HCT116 (cell line): ENCODE data around the gene WEE1. TPM values are rescaled to one million over a fixed set of nuclear protein-coding genes. Genes with fewer than 3 reads are reported as not detected.
A peak's percentile ranks its signal among the peaks of the same experiment; 100 is the strongest.

Experiments used
- ATAC-seq: fragments of 200-7000 bp; cut with Tn5 transposase; 2 replicates; pipeline ENCODE4 v1.9.1; 2020; ENCODE audit warnings: mild to moderate bottlenecking, moderate library complexity
- BruUV-seq: library from RNA; stranded (reverse); fragments of 400-500 nt; replicated peaks from 2 replicates; lab custom pipeline; 2021; lab: Mats Ljungman, UMichigan
- CTCF ChIA-PET: fragments of 300-600 bp; sonication (Branson Sonifier 250); formaldehyde crosslinking; loops from one replicate; lab custom pipeline; 2021; ENCODE audit warnings: antibody characterized with exemption; lab: Charles Lee
- POLR2A ChIA-PET: fragments of 300-600, 350-600 bp; sonication (Branson Sonifier 250); formaldehyde crosslinking; loops from one replicate; lab custom pipeline; 2021; ENCODE audit warnings: antibody characterized with exemption; lab: Charles Lee
- RAD21 ChIA-PET, 2 experiments: fragments of 300-600 bp; sonication (Branson Sonifier 250); formaldehyde crosslinking; loops; one replicate each; lab custom pipeline; 2023; ENCODE audit warnings: low total read pairs in 2 of 2; ENCODE audit not compliant: uncharacterized antibody in 2 of 2, unreplicated experiment in 2 of 2, low non-redundant PET in 1 of 2; lab: Charles Lee
- DNase-seq: peaks from one replicate; pipeline ENCODE4 v3.0.0-alpha.2; 2010; ENCODE audit warnings: low read depth, low spot score
- H2AFZ ChIP-seq: fragments of 200-600 bp; shearing (Covaris generic), sonication (generic); 2 replicates; pipeline ENCODE4 v1.6.1; 2017; ENCODE audit warnings: low read depth, mixed run types, mixed read lengths, antibody characterized with exemption, low read length; ENCODE audit not compliant: poor library complexity, severe bottlenecking
- H3K27ac ChIP-seq: 2 replicates; pipeline ENCODE4 v1.5.1; 2012; ENCODE audit warnings: low read depth, low read length
- H3K27me3 ChIP-seq: fragments of 200-600 bp; sonication (generic); 2 replicates; pipeline ENCODE4 v1.6.1; 2016; ENCODE audit warnings: mixed run types, low read length, mixed read lengths; ENCODE audit not compliant: insufficient read depth
- H3K36me3 ChIP-seq, 2 experiments: fragments of 200-500 bp in 1 of 2; fragments of 200-600 bp in 1 of 2; sonication (Bioruptor generic) in 1 of 2; sonication (generic) in 1 of 2; 2 replicates each; pipeline versions ENCODE4 v1.5.1 to v1.6.1; 2014 to 2016; ENCODE audit warnings: low read length in 2 of 2, inconsistent platforms in 1 of 2, mixed read lengths in 1 of 2, mixed run types in 1 of 2; ENCODE audit not compliant: insufficient read depth in 2 of 2, control insufficient read depth in 1 of 2
- H3K4me1 ChIP-seq, 2 experiments: fragments of 200-600 bp in 1 of 2; sonication (generic) in 1 of 2; 2 replicates each; pipeline versions ENCODE4 v1.5.1 to v1.6.1; 2012 to 2017; ENCODE audit warnings: low read length in 2 of 2, inconsistent platforms in 1 of 2, mild to moderate bottlenecking in 1 of 2, mixed read lengths in 1 of 2, mixed run types in 1 of 2, moderate library complexity in 1 of 2; ENCODE audit not compliant: insufficient read depth in 2 of 2, control insufficient read depth in 1 of 2
- H3K4me2 ChIP-seq: fragments of 200-600 bp; sonication (generic); 2 replicates; pipeline ENCODE4 v1.6.1; 2017; ENCODE audit warnings: mixed run types, low read length, mixed read lengths
- H3K4me3 ChIP-seq, 2 experiments: fragments of 200-600 bp in 1 of 2; sonication (generic) in 1 of 2; replicated peaks in 1 of 2; 2 replicates each; pipeline ENCODE4 v1.5.1; 2011 to 2016; ENCODE audit warnings: low read length in 2 of 2, control low read depth in 1 of 2, low read depth in 1 of 2, mild to moderate bottlenecking in 1 of 2, mixed read lengths in 1 of 2, mixed run types in 1 of 2
- H3K79me2 ChIP-seq: fragments of 200-600 bp; sonication (generic); 2 replicates; pipeline ENCODE4 v1.6.1; 2017; ENCODE audit warnings: mild to moderate bottlenecking, mixed run types, low read length, moderate library complexity, mixed read lengths; ENCODE audit not compliant: insufficient read depth
- H3K9ac ChIP-seq: fragments of 200-600 bp; sonication (generic); 2 replicates; pipeline ENCODE4 v1.6.1; 2016; ENCODE audit warnings: low read length, mixed read lengths
- H3K9me2 ChIP-seq: fragments of 200-600 bp; sonication (generic), shearing (Covaris generic); 2 replicates; pipeline ENCODE4 v1.6.1; 2017; ENCODE audit warnings: mixed run types, mild to moderate bottlenecking, moderate library complexity; ENCODE audit not compliant: insufficient read depth
- H3K9me3 ChIP-seq, 2 experiments: fragments of 200-500 bp in 1 of 2; fragments of 200-600 bp in 1 of 2; sonication (Bioruptor generic) in 1 of 2; sonication (generic) in 1 of 2; 2 replicates each; pipeline ENCODE4 v1.6.1; 2014 to 2017; ENCODE audit warnings: low read length in 2 of 2, mixed read lengths in 2 of 2, inconsistent platforms in 1 of 2, low read depth in 1 of 2, mild to moderate bottlenecking in 1 of 2, mixed run types in 1 of 2, moderate library complexity in 1 of 2; ENCODE audit not compliant: control insufficient read depth in 1 of 2, insufficient read depth in 1 of 2
- H4K20me1 ChIP-seq: fragments of 200-600 bp; sonication (generic), shearing (Covaris generic); 2 replicates; pipeline ENCODE4 v1.6.1; 2017; ENCODE audit warnings: mixed run types, mild to moderate bottlenecking, moderate library complexity; ENCODE audit not compliant: insufficient read depth
- CBX3 ChIP-seq: IDR thresholded peaks from 2 replicates; pipeline ENCODE4 v1.6.1; 2012; ENCODE audit warnings: low read depth
- CEBPB ChIP-seq: IDR thresholded peaks from 2 replicates; pipeline ENCODE4 v1.6.1; 2012; ENCODE audit warnings: low read depth
- EGR1 ChIP-seq: IDR thresholded peaks from 2 replicates; pipeline ENCODE4 v1.6.1; 2012; ENCODE audit warnings: low read depth
- ELF1 ChIP-seq: IDR thresholded peaks from 2 replicates; pipeline ENCODE4 v1.6.1; 2012; ENCODE audit warnings: low read depth, borderline replicate concordance
- EZH2 ChIP-seq: fragments of 200-600 bp; sonication (generic); IDR thresholded peaks from 2 replicates; pipeline ENCODE4 v1.6.1; 2017; ENCODE audit warnings: antibody characterized with exemption, mixed run types
- EZH2phosphoT487 ChIP-seq: fragments of 200-600 bp; IDR thresholded peaks from 2 replicates; pipeline ENCODE4 v1.6.1; 2018; ENCODE audit warnings: antibody characterized with exemption, borderline replicate concordance
- FOSL1 ChIP-seq: IDR thresholded peaks from 2 replicates; pipeline ENCODE4 v1.6.1; 2012; ENCODE audit warnings: low read depth
- JUND ChIP-seq: IDR thresholded peaks from 2 replicates; pipeline ENCODE4 v1.6.1; 2012
- POLR2A ChIP-seq: IDR thresholded peaks from 2 replicates; pipeline ENCODE4 v1.7.0; 2011; ENCODE audit warnings: borderline replicate concordance; ENCODE audit not compliant: insufficient read depth, insufficient read length; ENCODE audit errors: extremely low read depth
- POLR2AphosphoS5 ChIP-seq: IDR thresholded peaks from 2 replicates; pipeline ENCODE4 v1.6.1; 2011; ENCODE audit warnings: mild to moderate bottlenecking, low read depth, low read length, moderate library complexity
- RAD21 ChIP-seq: IDR thresholded peaks from 2 replicates; pipeline ENCODE4 v1.6.1; 2012; ENCODE audit warnings: low read depth, mild to moderate bottlenecking
- SIN3A ChIP-seq: IDR thresholded peaks from 2 replicates; pipeline ENCODE4 v1.6.1; 2012; ENCODE audit warnings: low read depth
- SP1 ChIP-seq: IDR thresholded peaks from 2 replicates; pipeline ENCODE4 v1.6.1; 2012; ENCODE audit warnings: low read depth
- SRF ChIP-seq: IDR thresholded peaks from 2 replicates; pipeline ENCODE4 v1.6.1; 2012; ENCODE audit warnings: low read depth
- TCF7L2 ChIP-seq: IDR thresholded peaks from 2 replicates; pipeline ENCODE4 v1.7.0; 2011; ENCODE audit warnings: borderline replicate concordance, inconsistent platforms; ENCODE audit not compliant: insufficient read depth, insufficient read length; ENCODE audit errors: extremely low read depth
- YY1 ChIP-seq: IDR thresholded peaks from 2 replicates; pipeline ENCODE4 v1.6.1; 2011; ENCODE audit warnings: low read length, low read depth, moderate library complexity, mild to moderate bottlenecking; ENCODE audit not compliant: insufficient replicate concordance; ENCODE audit errors: extremely low read depth
- ZNF274 ChIP-seq: fragments of 200-500 bp; sonication (Bioruptor generic); IDR thresholded peaks from 2 replicates; pipeline ENCODE4 v1.6.1; 2014; ENCODE audit warnings: mild to moderate bottlenecking, low read depth, low read length, inconsistent platforms
- intact Hi-C: fragments of 100-400 bp; cut with micrococcal nuclease; formaldehyde crosslinking; loops from 2 replicates; pipeline ENCODE4 v1.10.0; 2022
- total RNA-seq: library from RNA; stranded (reverse); gene quantifications from one replicate; pipeline ENCODE4 v1.2.1, GENCODE V29; 2021; ENCODE audit not compliant: unreplicated experiment
- TF ChIP-seq, protein P1 (sequence below): IDR thresholded peaks from 2 replicates; pipeline ENCODE4 v1.6.1; 2011; ENCODE audit warnings: mild to moderate bottlenecking, low read length, moderate library complexity; ENCODE audit not compliant: insufficient replicate concordance; ENCODE audit errors: extremely low read depth
- TF ChIP-seq, protein P2 (sequence below): IDR thresholded peaks from 2 replicates; pipeline ENCODE4 v1.6.1; 2012
- TF ChIP-seq, protein P3 (sequence below): IDR thresholded peaks from 2 replicates; pipeline ENCODE4 v1.6.1; 2012

The WEE1 gene
- total RNA-seq, 1 experiment from 2014 or later: 50.8 TPM

DNA sequence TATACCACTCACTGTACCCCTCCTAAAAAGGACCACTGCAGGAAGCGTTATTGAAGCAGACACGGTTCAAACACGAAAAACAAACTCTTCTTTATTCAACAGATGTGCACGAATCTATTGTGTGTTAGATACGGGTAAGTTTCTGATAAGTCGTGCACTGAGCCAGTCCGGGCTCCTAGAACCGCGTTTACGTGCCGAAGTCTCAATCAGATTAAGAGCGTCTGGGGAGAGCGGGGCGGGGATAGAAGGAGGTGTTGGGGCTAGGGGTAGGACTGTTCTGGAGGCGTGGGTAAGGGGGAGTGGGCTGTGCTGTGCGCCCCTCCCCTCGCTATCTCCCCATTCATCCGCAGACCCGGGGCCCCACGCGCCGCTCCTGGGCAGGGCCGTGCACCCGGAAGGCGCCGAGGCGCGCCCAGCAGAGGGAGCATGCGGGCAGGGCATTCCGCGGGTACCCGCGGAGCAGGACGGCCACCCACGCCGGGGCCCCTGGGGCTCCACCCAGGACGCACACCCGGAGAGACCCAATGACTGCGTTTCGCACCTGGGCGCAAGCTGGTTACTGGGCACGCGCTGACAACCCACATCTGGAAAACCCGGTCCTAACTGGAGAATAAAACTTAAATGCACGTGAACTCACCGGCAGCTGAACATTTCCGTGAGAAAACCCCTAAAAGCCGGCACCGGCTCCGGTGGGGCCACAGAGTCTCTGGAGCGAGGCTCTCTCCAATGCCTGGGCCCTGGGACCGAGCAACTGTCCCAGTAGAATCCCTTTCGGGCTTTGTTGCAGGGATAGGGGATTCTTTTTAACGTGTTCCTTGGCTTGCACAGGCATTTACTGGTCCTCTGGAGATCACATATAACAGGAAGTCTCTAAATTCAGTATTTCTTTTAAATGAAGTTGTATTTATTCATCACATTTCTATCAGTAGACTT is 40.6 kb downstream of the WEE1 start (continued):
- TF ChIP-seq, protein P1, sequence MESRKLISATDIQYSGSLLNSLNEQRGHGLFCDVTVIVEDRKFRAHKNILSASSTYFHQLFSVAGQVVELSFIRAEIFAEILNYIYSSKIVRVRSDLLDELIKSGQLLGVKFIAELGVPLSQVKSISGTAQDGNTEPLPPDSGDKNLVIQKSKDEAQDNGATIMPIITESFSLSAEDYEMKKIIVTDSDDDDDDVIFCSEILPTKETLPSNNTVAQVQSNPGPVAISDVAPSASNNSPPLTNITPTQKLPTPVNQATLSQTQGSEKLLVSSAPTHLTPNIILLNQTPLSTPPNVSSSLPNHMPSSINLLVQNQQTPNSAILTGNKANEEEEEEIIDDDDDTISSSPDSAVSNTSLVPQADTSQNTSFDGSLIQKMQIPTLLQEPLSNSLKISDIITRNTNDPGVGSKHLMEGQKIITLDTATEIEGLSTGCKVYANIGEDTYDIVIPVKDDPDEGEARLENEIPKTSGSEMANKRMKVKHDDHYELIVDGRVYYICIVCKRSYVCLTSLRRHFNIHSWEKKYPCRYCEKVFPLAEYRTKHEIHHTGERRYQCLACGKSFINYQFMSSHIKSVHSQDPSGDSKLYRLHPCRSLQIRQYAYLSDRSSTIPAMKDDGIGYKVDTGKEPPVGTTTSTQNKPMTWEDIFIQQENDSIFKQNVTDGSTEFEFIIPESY: no peak
- TF ChIP-seq SP1 (peak; percentile 52; the same call in 1 of the 2 replicates), FOSL1 (no peak), CEBPB (no peak), SRF (no peak), EZH2 (no peak), POLR2A (no peak), CBX3 (peak; percentile 75; the same call in 1 of the 2 replicates), EZH2phosphoT487 (no peak)
- TF ChIP-seq, protein P2, sequence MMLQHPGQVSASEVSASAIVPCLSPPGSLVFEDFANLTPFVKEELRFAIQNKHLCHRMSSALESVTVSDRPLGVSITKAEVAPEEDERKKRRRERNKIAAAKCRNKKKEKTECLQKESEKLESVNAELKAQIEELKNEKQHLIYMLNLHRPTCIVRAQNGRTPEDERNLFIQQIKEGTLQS: no peak

DNA sequence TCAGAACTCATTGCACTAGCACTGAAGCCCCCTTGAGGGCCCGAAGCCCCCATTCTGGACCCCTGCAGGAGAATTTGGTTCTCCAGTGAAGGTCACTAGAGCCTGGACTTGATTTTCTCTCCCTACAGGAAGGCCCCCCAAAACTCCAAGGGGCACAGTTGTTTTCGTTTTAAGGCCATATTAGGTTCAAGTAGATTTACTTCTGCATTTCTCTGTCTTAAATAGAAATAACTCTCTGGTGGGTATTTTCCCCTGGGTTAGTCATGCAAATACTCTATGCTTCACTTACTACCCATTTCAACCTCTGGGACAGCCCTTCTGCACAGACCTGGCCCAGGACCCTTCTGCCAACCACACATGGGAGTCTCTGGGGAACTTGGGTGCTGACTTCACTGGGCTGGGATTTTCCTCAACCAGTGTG is 41.6 kb downstream of the WEE1 start:
- Histone ChIP-seq H3K27me3 (no peaks in the 10 kb centered on the region), H3K4me1 (peaks cover 28 to 54% of the 10 kb centered on the region in 2 experiments), H4K20me1 (no peaks in the 10 kb centered on the region), H3K4me2 (peak overlapping the region; percentile 97), H3K27ac (peak overlapping the region; percentile 92; the same call in 1 of the 2 replicates), H3K9ac (peak overlapping the region; percentile 74), H3K36me3 (no peaks in the 10 kb centered on the region), H2AFZ (no peak overlapping the region), H3K9me2 (no peaks in the 10 kb centered on the region)
- ChIA-PET RAD21 (no interaction called here), POLR2A (no interaction called here), CTCF (no interaction called here)
- no peak for DNase-seq
- intact Hi-C loops: loop anchor here (10.0 kb wide), 1 partner anchor 360 kb away; no protein-coding TSS in a partner anchor
- TF ChIP-seq, protein P2: no peak
- TF ChIP-seq TCF7L2: no peak
- no peak for TF ChIP-seq POLR2A
- no peak for TF ChIP-seq CEBPB
- TF ChIP-seq FOSL1: no peak
- no peak for TF ChIP-seq ZNF274
- no peak for TF ChIP-seq SIN3A
- TF ChIP-seq, protein P1: no peak
- no peak for TF ChIP-seq YY1
- no peak for TF ChIP-seq JUND
- TF ChIP-seq SP1: no peak
- TF ChIP-seq RAD21: no peak
- no peak for TF ChIP-seq POLR2AphosphoS5
- no peak for TF ChIP-seq EGR1
- TF ChIP-seq, protein P3, sequence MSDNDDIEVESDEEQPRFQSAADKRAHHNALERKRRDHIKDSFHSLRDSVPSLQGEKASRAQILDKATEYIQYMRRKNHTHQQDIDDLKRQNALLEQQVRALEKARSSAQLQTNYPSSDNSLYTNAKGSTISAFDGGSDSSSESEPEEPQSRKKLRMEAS: no peak
- no peak for TF ChIP-seq EZH2
- TF ChIP-seq CBX3: no peak
- TF ChIP-seq ELF1: no peak
- TF ChIP-seq, all 23 proteins: peak for 0
- ATAC-seq: no peak
- H3K4me3 ChIP-seq: peak overlapping the region; percentile 42 to 58
- no peaks in the 10 kb centered on the region for H3K79me2 ChIP-seq
- H3K9me3 ChIP-seq: no peaks in the 10 kb centered on the region
- BruUV-seq: no TSS peak
